Endothelial cell of hepatic sinusoid (primary cell): Measurements from ENCODE around the gene FEM1C.
"Not testable (repeated sequence)": the region's sequence is repeated elsewhere in the genome, so short reads cannot be mapped to it uniquely, and the experiment has no call there.

Experiments
- in situ Hi-C: cut with HindIII; loops from 2 replicates; pipeline ENCODE4 v1.10.0; 2017; ENCODE audit warnings: low sequenced_read_pairs

FEM1C gene

GRCh38 chr5:115480271-115480670, 64.3 kb downstream of the FEM1C start:
- in situ Hi-C loops = no loop called here

GRCh38 chr5:115479166-115479873, 65.3 kb downstream of the FEM1C start:
- in situ Hi-C loops = not testable (repeated sequence)

GRCh38 chr5:115478281-115478680, 66.3 kb downstream of the FEM1C start:
- in situ Hi-C loops = no loop called here

GRCh38 chr5:115477581-115477980, 67.0 kb downstream of the FEM1C start:
- in situ Hi-C loops = no loop called here

GRCh38 chr5:115475788-115476187, 68.8 kb downstream of the FEM1C start:
- in situ Hi-C loops = no loop called here

- in situ Hi-C loops = no loop called here
These were observed 72.1 kb downstream of the FEM1C start for GRCh38 chr5:115472271-115473025.

- in situ Hi-C loops = no loop called here
These were observed 73.1 kb downstream of the FEM1C start for GRCh38 chr5:115471345-115472063.

GRCh38 chr5:115470921-115471320, 73.7 kb downstream of the FEM1C start:
- in situ Hi-C loops = no loop called here
